ENCODE measurements around the gene CYBC1. TPM values are rescaled to one million over a fixed set of nuclear protein-coding genes. Genes with fewer than 3 reads are reported as not detected.
A peak's percentile ranks its signal among the peaks of the same experiment; 100 is the strongest.

The CYBC1 gene
- total RNA-seq, 1 experiment from 2014 or later, result 71.7 TPM

GRCh38 chr17:82415786-82416185, 34.8 kb downstream of the CYBC1 start:
- 0 out of 2 replicates have a peak overlapping the region, but pooled peaks have one; percentile 57 for H3K27ac Mint-ChIP-seq
- H3K9me3 Mint-ChIP-seq, result no peaks in the 10 kb centered on the region
- H3K27me3 Mint-ChIP-seq (ENCODE audit: low read depth), result no peaks in the 10 kb centered on the region
- no peak overlapping the region for H3K4me3 Mint-ChIP-seq
- ATAC-seq, result no peak
- ChIA-PET POLR2A (no interaction called here), CTCF (interaction anchor here (0.5 to 1.8 kb wide), 2 partner anchors 9 to 131 kb away, joined by 3 to 9 read pairs; no protein-coding TSS in a partner anchor)
- DNase-seq (ENCODE audit: low spot score), result no peak
- no peak for TF ChIP-seq RELA (CRISPR knock-in tag; IDR thresholded peaks at IDR 0.05; ENCODE audit: borderline replicate concordance)
- no peak for TF ChIP-seq ZNF317 (CRISPR knock-in tag; IDR thresholded peaks at IDR 0.05; ENCODE audit: borderline replicate concordance, low read depth)
- H3K4me1 Mint-ChIP-seq, result peaks cover 13% of the 10 kb centered on the region
- peaks cover 8% of the 10 kb centered on the region for H3K36me3 Mint-ChIP-seq

GRCh38 chr17:82415336-82415735, 35.2 kb downstream of the CYBC1 start:
- H3K4me1 Mint-ChIP-seq, result peaks cover 13% of the 10 kb centered on the region
- no peaks in the 10 kb centered on the region for H3K9me3 Mint-ChIP-seq
- ChIA-PET CTCF (interaction anchor here (0.6 to 1.8 kb wide), 8 partner anchors 9 to 245 kb away, joined by 3 to 9 read pairs (median 4); no protein-coding TSS in a partner anchor), POLR2A (no interaction called here)
- no peak overlapping the region for H3K4me3 Mint-ChIP-seq
- no peak for ATAC-seq
- no peak for TF ChIP-seq USF1 (CRISPR knock-in tag; IDR thresholded peaks at IDR 0.05)
- no peak for TF ChIP-seq ATF1 (CRISPR knock-in tag; IDR thresholded peaks at IDR 0.05)
- TF ChIP-seq PREB (CRISPR knock-in tag; IDR thresholded peaks at IDR 0.05; ENCODE audit: borderline replicate concordance), result no peak
- TF ChIP-seq PRDM15 (CRISPR knock-in tag; IDR thresholded peaks at IDR 0.05), result no peak
- TF ChIP-seq CTCF (IDR thresholded peaks at IDR 0.05), result no peak
- TF ChIP-seq ZBTB43 (CRISPR knock-in tag; IDR thresholded peaks at IDR 0.05), result no peak
- no peak for TF ChIP-seq ZNF425 (CRISPR knock-in tag; conservative IDR thresholded peaks at IDR 0.05)
- H3K27ac Mint-ChIP-seq, result 0 out of 2 replicates have a peak overlapping the region, but pooled peaks have one; percentile 57
- DNase-seq (ENCODE audit: low spot score), result no peak
- H3K27me3 Mint-ChIP-seq (ENCODE audit: low read depth), result no peaks in the 10 kb centered on the region
- peaks cover 6% of the 10 kb centered on the region for H3K36me3 Mint-ChIP-seq

All from WTC11 (cell line).